ENCODE measurements around the gene GRM6.

The GRM6 gene

DNA sequence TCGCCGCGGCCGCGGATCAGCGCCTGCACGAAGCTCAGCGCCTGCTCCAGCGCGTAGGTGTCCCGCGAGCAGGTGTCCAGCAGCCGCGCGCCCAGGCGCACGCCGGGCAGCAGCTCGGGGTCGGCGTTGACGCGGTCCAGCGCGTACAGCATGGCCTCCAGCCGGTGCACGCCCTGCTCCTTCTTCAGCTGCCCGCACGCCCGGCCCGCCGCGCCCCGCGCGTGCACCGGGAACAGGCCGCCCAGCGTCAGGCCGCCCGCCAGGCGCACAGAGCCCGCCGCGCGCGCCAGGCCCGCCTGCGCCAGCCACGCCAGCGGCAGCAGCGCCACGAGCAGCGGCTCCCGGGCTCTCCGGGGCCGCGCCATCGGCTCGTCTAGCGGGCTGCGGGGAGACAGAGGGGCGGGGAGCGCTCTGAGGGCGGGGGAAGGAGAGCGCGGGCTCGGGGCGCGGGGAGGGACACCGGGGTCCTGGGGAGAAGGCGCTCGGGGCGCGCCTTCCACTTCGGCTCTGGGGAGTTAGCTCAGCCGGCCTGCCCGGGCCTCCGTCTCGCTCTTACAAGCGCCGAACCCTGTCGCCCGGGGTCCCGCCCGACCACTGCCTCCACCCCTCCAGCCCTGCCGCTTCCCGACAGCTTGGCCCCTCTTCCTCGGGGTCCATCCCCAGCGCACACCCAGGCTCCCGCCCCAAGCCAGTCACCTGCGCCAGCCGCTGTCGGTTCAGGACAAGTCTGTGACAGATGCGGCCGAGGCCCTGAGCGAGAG lies at the start of gene GRM6:
Gene GRM6 (minus strand): TSS at position 741 of the 761 bp plus-strand sequence. CDS start 376 bp downstream, at position 365.
- DNase-seq = no peak

GRCh38 chr5:179044765-179045164 lies 49.6 kb upstream of the GRM6 start:
- DNase-seq = no peak

DNA sequence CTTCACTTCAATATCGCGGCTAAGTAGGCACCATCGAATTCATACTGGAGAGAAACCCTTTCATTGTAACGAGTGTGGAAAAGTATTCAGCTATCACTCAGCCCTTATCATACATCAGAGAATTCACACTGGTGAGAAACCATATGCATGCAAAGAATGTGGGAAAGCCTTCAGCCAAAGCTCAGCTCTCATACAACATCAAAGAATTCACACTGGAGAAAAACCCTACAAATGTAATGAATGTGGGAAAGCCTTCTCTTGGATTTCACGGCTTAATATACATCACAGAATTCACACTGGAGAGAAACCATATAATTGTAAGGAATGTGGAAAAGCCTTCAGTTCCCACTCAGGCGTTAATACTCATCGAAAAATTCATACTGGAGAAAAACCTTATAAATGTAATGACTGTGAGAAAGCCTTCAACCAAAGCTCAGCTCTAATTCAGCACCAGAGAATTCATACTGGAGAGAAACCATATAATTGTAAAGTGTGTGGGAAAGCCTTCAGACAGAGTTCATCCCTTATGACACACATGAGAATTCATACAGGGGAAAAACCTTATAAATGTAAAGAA lies 38.0 kb upstream of the GRM6 start:
- DNase-seq = no peak

DNA sequence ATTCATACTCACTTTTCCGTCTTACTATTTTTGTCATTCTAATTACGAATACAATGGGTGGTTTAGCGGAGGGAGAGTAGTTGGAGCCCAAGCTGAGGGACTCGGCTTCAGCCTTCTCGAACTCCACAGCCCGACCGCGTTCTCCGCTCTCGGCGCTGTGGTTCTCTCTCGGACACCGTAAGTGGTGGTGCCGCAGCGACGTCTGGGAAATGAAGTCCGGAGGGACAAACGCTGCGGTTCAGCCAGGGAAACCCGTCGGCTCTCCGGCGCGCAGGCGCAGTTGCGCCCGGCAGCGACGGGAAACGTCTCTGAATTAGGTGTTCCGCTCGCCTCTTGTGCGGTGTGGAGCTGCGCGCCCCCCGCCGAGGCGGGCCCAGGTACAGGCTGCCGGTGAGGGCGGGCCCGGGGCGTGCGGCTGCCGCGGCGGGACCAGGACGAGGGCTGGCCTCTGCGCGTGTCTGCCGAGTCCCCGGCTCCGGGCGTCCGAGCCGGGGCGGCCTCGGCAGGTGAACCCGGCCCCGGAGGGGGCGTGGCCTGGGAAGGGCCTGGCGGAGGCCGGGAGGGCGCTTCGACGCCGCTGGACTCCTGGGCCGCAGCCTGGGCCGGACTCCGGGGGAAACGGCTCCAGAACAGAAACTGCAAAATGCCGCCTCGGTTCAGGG lies 28.5 kb upstream of the GRM6 start, which contains the start of gene ZNF879:
Gene ZNF879 (plus strand): TSS at position 277 of the 662 bp plus-strand sequence. CDS start 1,201 bp downstream, outside the sequence.
- peak; percentile 91 to 94 for DNase-seq

GRCh38 chr5:179008667-179009066 lies 13.5 kb upstream of the GRM6 start:
- no peak for DNase-seq

GRCh38 chr5:179006564-179006963 lies 11.4 kb upstream of the GRM6 start:
- no peak for DNase-seq

DNA sequence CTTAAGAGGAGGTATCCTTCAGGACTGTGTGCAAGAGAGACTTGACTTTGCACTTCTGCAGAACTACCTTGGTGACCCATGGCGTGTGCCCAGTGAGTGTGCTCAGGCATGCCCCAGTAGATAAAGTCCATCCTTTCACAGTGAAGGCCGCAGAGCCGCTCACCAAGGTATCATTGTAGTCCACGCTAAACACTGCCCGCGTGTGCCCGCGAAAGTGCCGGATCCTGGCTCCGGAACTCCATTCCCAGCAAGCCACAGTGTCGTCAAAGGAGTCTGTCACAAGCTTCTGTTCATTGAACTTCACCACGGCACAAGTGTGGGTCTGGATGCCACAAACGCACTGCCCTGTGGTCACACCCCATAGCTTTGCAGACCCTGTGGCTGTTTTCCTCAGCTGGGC lies 3.3 kb upstream of the GRM6 start:
- DNase-seq = no peak

DNA sequence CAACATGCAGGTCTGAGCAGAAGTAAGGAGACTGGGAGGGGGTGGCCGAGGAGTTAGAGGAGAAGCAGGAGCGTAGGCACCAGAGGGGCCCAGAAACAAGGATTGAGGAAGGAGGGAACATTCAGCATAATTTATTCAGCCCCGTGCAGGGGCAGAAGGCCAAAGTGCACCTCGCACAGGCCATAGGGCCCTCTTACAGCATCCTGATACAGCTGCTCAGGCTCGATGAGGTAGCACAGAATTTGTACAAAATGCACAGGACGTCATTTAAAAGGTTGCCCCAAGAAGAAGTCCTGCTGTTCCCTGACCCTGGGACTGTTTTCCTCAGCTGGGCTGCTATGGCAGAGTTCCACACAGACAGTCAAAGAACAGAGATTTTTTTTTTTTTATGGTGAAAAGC lies 2.1 kb upstream of the GRM6 start:
- DNase-seq = no peak

DNA sequence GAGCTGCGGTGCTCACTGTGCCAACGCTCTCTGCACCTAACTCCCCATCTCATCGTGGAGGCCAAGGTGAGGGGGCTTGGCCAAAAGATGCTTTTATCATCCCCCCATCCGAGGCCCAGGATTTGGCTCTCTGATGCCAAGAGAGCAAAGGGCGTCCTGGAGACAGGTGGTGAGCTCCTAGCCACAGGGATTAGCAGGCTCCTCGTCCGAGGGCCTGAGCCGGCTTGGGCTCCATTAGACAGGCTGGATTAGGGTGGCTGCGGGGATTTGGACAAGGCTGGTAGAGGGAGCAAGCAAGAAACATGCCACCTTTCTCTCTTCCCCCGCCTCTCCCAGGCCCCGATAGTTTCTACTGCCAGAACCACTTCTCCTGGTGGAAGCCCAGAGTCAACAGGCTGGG lies 1.0 kb upstream of the GRM6 start:
- DNase-seq = no peak

- DNase-seq = no peak
Measured at GRCh38 chr5:178995341-178995690, 196 bp upstream of the GRM6 start.

- no peak for DNase-seq
Measured at GRCh38 chr5:178993955-178994579, 1.1 kb downstream of the GRM6 start.

- DNase-seq = no peak
Measured at GRCh38 chr5:178993236-178993765, 1.8 kb downstream of the GRM6 start.

DNA sequence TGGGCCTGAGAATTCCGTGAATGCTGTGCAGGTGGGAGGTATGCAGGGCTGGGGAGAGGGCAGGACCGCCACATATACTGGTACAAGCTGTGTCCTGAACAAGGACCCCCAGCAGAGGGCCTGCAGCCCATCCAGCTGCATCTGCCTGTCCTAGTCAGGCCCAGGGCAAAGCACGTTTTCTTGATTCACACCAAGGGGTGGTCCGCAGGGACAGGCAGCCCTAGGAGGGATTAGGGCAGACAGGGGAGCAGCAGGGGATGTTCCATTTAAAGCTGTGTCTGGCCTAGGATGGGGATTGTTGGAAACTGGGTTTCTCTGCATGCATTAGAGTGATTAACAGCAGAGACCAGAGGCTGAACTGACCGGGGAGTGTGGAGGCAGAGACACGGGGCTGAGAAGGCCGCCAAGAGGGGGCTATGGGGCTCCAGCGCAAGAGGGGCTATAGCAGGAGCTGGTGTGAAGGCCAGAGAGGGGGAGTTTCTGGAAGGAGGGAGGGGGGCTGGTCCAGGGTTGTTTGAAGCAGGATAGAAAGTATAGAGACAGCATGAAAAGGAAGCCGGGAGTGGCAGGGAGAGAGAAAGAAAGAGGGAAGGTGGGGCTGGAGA lies 2.7 kb downstream of the GRM6 start:
- DNase-seq = no peak

DNA sequence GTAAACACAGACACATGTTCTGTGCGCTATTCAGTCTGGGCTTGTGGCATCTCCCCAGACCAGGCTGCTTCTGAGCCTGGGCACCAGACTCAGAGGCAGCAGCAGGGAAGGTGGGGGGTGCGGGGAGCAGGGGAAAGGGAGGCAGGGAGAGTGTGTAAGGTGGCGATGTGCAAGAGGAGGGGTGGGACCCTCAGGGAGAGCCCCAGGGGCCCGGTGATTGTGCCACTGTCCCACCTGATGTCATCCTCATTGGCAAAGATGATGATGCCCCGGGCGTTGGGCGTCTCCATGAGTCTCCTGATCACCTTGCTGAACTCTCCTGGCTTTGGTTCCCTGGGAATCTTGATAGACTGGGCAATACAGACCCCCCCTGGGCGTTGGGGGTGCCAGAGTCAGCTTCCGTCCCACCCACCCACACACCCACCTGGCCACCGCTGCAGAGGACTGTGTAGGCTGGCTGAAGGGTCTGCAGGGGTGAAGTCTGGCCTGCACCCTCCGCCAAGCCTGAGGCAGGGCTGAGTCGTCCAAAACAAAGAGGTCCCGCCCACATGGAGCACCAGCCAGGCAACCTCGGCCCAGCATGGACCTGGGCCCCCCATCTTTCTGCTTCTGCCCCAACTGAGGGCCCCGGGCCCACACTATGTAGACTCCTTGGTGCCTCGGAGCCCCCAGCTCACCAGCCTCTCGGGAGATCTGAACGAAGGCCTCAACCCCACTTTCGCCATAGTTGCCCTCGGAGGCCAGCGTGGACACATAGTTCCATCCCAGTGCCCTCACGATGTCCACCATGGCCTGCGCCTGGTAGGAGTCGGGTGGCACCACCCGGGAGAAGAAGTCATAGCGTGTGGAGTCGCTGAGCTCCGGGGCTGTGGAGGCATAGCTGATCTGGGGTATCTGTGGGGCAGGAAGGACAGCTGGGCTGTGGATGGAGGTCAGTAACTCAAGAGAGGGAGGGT lies 3.7 kb downstream of the GRM6 start:
- DNase-seq = no peak

DNA sequence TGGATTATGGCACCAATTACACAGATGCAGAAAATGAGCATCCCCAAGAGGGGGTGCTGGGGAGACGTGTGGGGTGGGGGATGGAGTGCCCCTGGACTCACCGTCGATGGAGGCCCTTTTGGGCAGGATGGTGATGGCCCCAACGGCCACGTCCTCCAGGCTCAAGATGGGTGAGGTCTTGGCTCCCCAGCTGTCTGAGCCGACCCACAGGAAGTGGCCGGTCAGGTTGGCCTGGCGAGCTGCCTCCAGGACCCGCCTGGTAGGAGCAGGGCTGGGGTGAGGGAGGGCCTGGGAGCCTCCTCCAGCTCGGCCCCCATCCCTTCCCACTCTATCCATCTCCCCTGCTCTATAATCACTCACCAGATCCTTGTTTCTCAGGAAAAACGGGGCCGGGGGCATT lies 4.6 kb downstream of the GRM6 start:
- no peak for DNase-seq

GRCh38 chr5:178989311-178989710 lies 5.8 kb downstream of the GRM6 start:
- no peak for DNase-seq

DNA sequence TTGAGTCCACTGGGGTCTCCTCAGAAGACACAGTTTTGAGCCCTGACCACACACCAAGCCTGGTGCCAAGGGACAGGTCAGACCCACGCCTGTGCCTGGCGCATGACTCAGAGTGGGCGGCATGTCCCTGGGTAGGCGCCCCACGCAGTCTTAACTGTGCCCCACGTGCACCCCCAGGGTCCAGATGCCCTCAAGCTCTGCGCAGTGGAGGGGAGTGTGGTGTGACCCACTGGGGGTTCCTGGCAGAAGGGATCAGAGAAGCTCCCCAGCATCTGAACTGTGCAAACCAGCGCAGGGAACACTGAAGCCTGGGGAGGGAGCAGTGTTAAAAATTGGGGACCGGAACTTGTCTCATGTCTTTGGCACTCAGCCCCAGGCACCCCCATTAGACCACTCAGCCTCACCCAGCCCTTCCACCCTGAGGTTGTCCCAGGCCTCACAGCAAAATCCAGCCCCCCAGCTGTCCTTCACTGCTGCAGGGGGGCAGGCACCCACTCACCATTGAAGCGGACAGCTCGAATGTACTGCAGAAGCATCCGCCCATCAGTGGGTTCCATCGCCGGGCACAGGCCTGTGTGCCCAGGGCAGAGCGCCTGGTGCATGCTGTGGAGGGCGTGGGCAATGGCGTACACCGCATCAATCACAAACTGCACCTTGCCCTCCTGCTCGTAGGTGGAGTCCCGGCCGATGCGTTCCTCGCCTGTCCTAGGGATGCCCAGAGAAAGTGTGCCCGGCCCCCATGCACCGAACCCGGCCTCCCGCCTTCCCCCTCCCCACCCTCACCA lies 6.5 kb downstream of the GRM6 start:
- DNase-seq = no peak

DNA sequence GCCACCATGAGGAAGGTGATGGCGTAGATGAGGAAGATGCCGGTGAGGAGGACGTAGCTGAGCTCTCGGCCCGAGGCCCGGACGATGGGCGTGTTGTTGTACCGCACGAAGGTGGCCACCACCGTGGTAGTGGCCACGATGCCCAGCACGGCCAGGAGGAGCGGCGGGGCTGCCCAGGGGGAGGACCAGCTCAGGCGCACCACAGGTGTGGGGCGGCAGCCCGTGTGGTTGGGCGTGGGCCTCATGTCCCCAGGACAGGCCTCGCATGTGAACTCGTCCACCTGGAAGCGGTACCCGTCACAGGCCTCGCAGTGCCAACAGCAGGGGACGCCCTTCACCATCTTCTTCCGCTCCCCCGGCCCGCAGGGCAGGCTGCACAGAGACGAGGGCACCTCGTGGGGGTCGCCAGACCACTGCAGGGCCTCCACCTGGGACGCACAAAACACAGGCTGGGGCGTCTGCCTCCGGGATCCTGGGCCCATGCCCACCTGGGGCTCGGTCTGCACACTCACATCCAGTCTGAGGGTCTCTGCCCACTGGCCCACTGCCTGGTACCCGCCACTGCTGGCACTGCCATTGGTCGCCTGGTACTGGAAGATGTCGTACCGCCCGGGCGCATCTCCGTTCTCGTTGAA lies 8.7 kb downstream of the GRM6 start:
- DNase-seq = no peak

GRCh38 chr5:178984145-178985072 lies 10.7 kb downstream of the GRM6 start:
- no peak for DNase-seq

Measured in SW 1271 (cell line).